HG03060 (cell line): Measurements from ENCODE around the gene PRKCE.
"Not testable (repeated sequence)": the region's sequence is repeated elsewhere in the genome, so short reads cannot be mapped to it uniquely, and the experiment has no call there.

Source experiments
- ATAC-seq: cut with Tn5 transposase; IDR thresholded peaks from one replicate; pipeline ENCODE4 v1.9.1; 2021; ENCODE audit warnings: low read depth, moderate number of reproducible peaks; ENCODE audit not compliant: unreplicated experiment

PRKCE gene

GRCh38 chr2:45852450-45853150 is 201.1 kb downstream of the PRKCE start:
- no peak for ATAC-seq

- ATAC-seq, result no peak
Observed at GRCh38 chr2:45855374-45855773, 203.9 kb downstream of the PRKCE start.

- ATAC-seq, result no peak
Observed at GRCh38 chr2:45856391-45857274, 205.2 kb downstream of the PRKCE start.

GRCh38 chr2:45857275-45857609 is 205.8 kb downstream of the PRKCE start:
- ATAC-seq, result no peak

- ATAC-seq, result no peak
Observed at GRCh38 chr2:45857867-45858520, 206.5 kb downstream of the PRKCE start.

- ATAC-seq, result not testable (repeated sequence)
Observed at GRCh38 chr2:45858872-45859271, 207.4 kb downstream of the PRKCE start.

- no peak for ATAC-seq
Observed at GRCh38 chr2:45859682-45860081, 208.2 kb downstream of the PRKCE start.

- no peak for ATAC-seq
Observed at GRCh38 chr2:45860136-45861121, 209.0 kb downstream of the PRKCE start.

- ATAC-seq, result no peak
Observed at GRCh38 chr2:45862843-45863242, 211.4 kb downstream of the PRKCE start.

GRCh38 chr2:45864121-45864520 is 212.6 kb downstream of the PRKCE start:
- no peak for ATAC-seq

GRCh38 chr2:45867349-45867748 is 215.9 kb downstream of the PRKCE start:
- no peak for ATAC-seq

GRCh38 chr2:45867800-45868199 is 216.3 kb downstream of the PRKCE start:
- no peak for ATAC-seq

GRCh38 chr2:45869165-45869501 is 217.7 kb downstream of the PRKCE start:
- ATAC-seq, result no peak

- no peak for ATAC-seq
Observed at GRCh38 chr2:45871025-45871424, 219.6 kb downstream of the PRKCE start.

- no peak for ATAC-seq
Observed at GRCh38 chr2:45871541-45871940, 220.1 kb downstream of the PRKCE start.

GRCh38 chr2:45872211-45872610 is 220.7 kb downstream of the PRKCE start:
- no peak for ATAC-seq

- ATAC-seq, result no peak
Observed at GRCh38 chr2:45874344-45874743, 222.9 kb downstream of the PRKCE start.

- no peak for ATAC-seq
Observed at GRCh38 chr2:45876611-45877010, 225.1 kb downstream of the PRKCE start.

- ATAC-seq, result no peak
Observed at GRCh38 chr2:45879406-45879805, 227.9 kb downstream of the PRKCE start.

GRCh38 chr2:45879936-45880335 is 228.5 kb downstream of the PRKCE start:
- no peak for ATAC-seq
